HepG2 (cell line): Measurements from ENCODE around the gene SPCS2. TPM values are rescaled to one million over a fixed set of nuclear protein-coding genes. Genes with fewer than 3 reads are reported as not detected.

ENCODE experiments used
- ATAC-seq: fragments of 200-7000 bp; cut with Tn5 transposase; 3 replicates; pipeline ENCODE4 v1.9.1; 2020; ENCODE audit warnings: mild to moderate bottlenecking, moderate library complexity
- BruUV-seq: library from RNA; stranded (reverse); fragments of 400-500 nt; replicated peaks from 2 replicates; lab custom pipeline; 2021; lab: Mats Ljungman, UMichigan
- CTCF ChIA-PET: fragments of 300-600 bp; formaldehyde crosslinking; extraction: SDS; loops from one replicate; lab custom pipeline; 2021; ENCODE audit warnings: low total read pairs, inconsistent platforms, low intra/inter-chr PET ratio; lab: Yijun Ruan, JAX
- POLR2A ChIA-PET: fragments of 350-600 bp; sonication (Branson Sonifier 250); formaldehyde crosslinking; loops from one replicate; lab custom pipeline; 2020; ENCODE audit warnings: antibody characterized with exemption, inconsistent platforms; lab: Yijun Ruan, JAX
- DNase-seq: peaks from one replicate; pipeline ENCODE4 v3.0.0-alpha.2; 2015; ENCODE audit warnings: low spot score
- FAIRE-seq: peaks from 3 replicates; lab custom pipeline; 2011; peaks lifted over from hg19 to GRCh38; lab: Jason Lieb, UNC
- H2AFZ ChIP-seq: one replicate; pipeline ENCODE4 v1.6.1; 2011; ENCODE audit warnings: low read length, inconsistent platforms
- H3K27ac ChIP-seq: fragments of 300-600 bp; 3 replicates; pipeline ENCODE4 v1.8.0; 2011; ENCODE audit warnings: mixed run types, mild to moderate bottlenecking, mixed read lengths, low read length, inconsistent platforms; ENCODE audit not compliant: insufficient read depth; ENCODE audit errors: extremely low read length
- H3K27me3 ChIP-seq, 2 experiments: fragments of 200-600 bp in 1 of 2; 2 replicates in 1 of 2; 3 replicates in 1 of 2; pipeline versions ENCODE4 v1.6.0 to v1.8.0; 2011; ENCODE audit warnings: low read length in 2 of 2, mild to moderate bottlenecking in 2 of 2, moderate library complexity in 2 of 2, inconsistent platforms in 1 of 2; ENCODE audit not compliant: insufficient read depth in 2 of 2, control insufficient read depth in 1 of 2
- H3K36me3 ChIP-seq, 2 experiments: fragments of 200-600 bp in 1 of 2; replicated peaks in 1 of 2; 2 replicates in 1 of 2; 3 replicates in 1 of 2; pipeline versions ENCODE4 v1.5.1 to v1.8.0; 2011; ENCODE audit warnings: low read length in 2 of 2, inconsistent platforms in 1 of 2; ENCODE audit not compliant: insufficient read depth in 2 of 2, control insufficient read depth in 1 of 2
- H3K4me1 ChIP-seq: 2 replicates; pipeline ENCODE4 v1.5.1; 2012; ENCODE audit warnings: low read length, inconsistent platforms; ENCODE audit not compliant: insufficient read depth
- H3K4me2 ChIP-seq: 2 replicates; pipeline ENCODE4 v1.6.0; 2011; ENCODE audit warnings: low read depth, low read length, inconsistent platforms
- H3K4me3 ChIP-seq, 3 experiments: fragments of 200-600 bp in 1 of 3; sonication (generic), shearing (Covaris generic) in 1 of 3; replicated peaks in 1 of 3; 2 replicates each; pipeline ENCODE4 v1.5.1; 2011 to 2016; ENCODE audit warnings: low read length in 3 of 3, inconsistent platforms in 2 of 3, low read depth in 2 of 3, mild to moderate bottlenecking in 2 of 3, control low read depth in 1 of 3, mixed read lengths in 1 of 3; ENCODE audit not compliant: insufficient read depth in 1 of 3
- H3K79me2 ChIP-seq: one replicate; pipeline ENCODE4 v1.6.1; 2011; ENCODE audit warnings: low read length, inconsistent platforms; ENCODE audit not compliant: insufficient read depth
- H3K9ac ChIP-seq: 2 replicates; pipeline ENCODE4 v1.6.0; 2011; ENCODE audit warnings: mild to moderate bottlenecking, low read depth, low read length, inconsistent platforms; ENCODE audit not compliant: insufficient read depth
- H3K9me3 ChIP-seq: 2 replicates; pipeline ENCODE4 v1.5.1; 2012; ENCODE audit warnings: mild to moderate bottlenecking, low read length
- H4K20me1 ChIP-seq: 2 replicates; pipeline ENCODE4 v1.6.0; 2011; ENCODE audit warnings: inconsistent platforms, mild to moderate bottlenecking, low read length, moderate library complexity; ENCODE audit not compliant: insufficient read depth
- ATF6 ChIP-seq: sonication (generic); formaldehyde crosslinking; conservative IDR thresholded peaks from 2 replicates; pipeline ENCODE4 v1.4.0; 2020; ENCODE audit warnings: missing genetic modification reagents
- BCL6 ChIP-seq: IDR thresholded peaks from 2 replicates; pipeline ENCODE4 v1.6.1; 2016; ENCODE audit warnings: missing genetic modification reagents, missing compliant biosample characterization
- BHLHE40 ChIP-seq: IDR thresholded peaks from 2 replicates; pipeline ENCODE4 v1.6.1; 2011; ENCODE audit warnings: low read length, improper control_type of control experiment
- GRHL1 ChIP-seq: sonication (generic); formaldehyde crosslinking; conservative IDR thresholded peaks from 2 replicates; pipeline ENCODE4 v1.8.0; 2022; ENCODE audit warnings: missing genetic modification reagents
- HNRNPL ChIP-seq: fragments of 200-400 bp; formaldehyde crosslinking; IDR thresholded peaks from 2 replicates; pipeline ENCODE4 v1.6.1; 2017; ENCODE audit warnings: mild to moderate bottlenecking, low read depth, low read length
- HOXA9 ChIP-seq: sonication (generic); formaldehyde crosslinking; IDR thresholded peaks from 2 replicates; pipeline ENCODE4 v1.8.1; 2022; ENCODE audit warnings: missing genetic modification reagents, mild to moderate bottlenecking, moderate library complexity, borderline replicate concordance
- KLF9 ChIP-seq: IDR thresholded peaks from 2 replicates; pipeline ENCODE4 v1.6.1; 2016; ENCODE audit warnings: low read depth
- SALL2 ChIP-seq: sonication (generic); formaldehyde crosslinking; IDR thresholded peaks from 2 replicates; pipeline ENCODE4 v1.8.1; 2023; ENCODE audit warnings: mild to moderate bottlenecking, missing genetic modification reagents, inconsistent platforms
- SMAD9 ChIP-seq: sonication (generic); formaldehyde crosslinking; IDR thresholded peaks from 2 replicates; pipeline ENCODE4 v1.5.1; 2020; ENCODE audit warnings: mild to moderate bottlenecking, missing genetic modification reagents
- SNRNP70 ChIP-seq: fragments of 200-400 bp; formaldehyde crosslinking; IDR thresholded peaks from 2 replicates; pipeline ENCODE4 v1.6.1; 2017; ENCODE audit warnings: mild to moderate bottlenecking, low read depth, low read length, moderate library complexity
- TBX2 ChIP-seq: sonication (generic); formaldehyde crosslinking; IDR thresholded peaks from 2 replicates; pipeline ENCODE4 v1.5.0; 2020; ENCODE audit warnings: missing genetic modification reagents, mild to moderate bottlenecking, borderline replicate concordance
- ZNF574 ChIP-seq: sonication (generic); formaldehyde crosslinking; IDR thresholded peaks from 2 replicates; pipeline ENCODE4 v1.4.0; 2020; ENCODE audit warnings: missing genetic modification reagents
- ZNF678 ChIP-seq: sonication (generic); formaldehyde crosslinking; IDR thresholded peaks from 2 replicates; pipeline ENCODE4 v1.4.0; 2020; ENCODE audit warnings: mild to moderate bottlenecking, missing genetic modification reagents
- WGBS: methylation state at CpG from one replicate; pipeline ENCODE4 v1.1.6; 2017; ENCODE audit warnings: low lambda C conversion rate; 5-methylcytosine and 5-hydroxymethylcytosine counted together
- in situ Hi-C: cut with HindIII; loops from 2 replicates; pipeline ENCODE4 v1.10.0; 2017; ENCODE audit warnings: low pct_unique_long_range_greater_than_20kb; ENCODE audit not compliant: extremely low pct_ligation_motif_present
- intact Hi-C: fragments of 100-400 bp; cut with micrococcal nuclease; formaldehyde crosslinking; loops from one replicate; pipeline ENCODE4 v1.10.0; 2022; ENCODE audit not compliant: unreplicated experiment
- polyA plus RNA-seq, 8 experiments: library from polyadenylated mRNA; depleted of rRNA in 3 of 8; stranded (reverse) in 7 of 8; unstranded in 1 of 8; fragments of >200 nt; fragmentation: Illumina TruSeq in 4 of 8; extraction: Trizol in 4 of 8; gene quantifications; 2 replicates each; pipeline versions ENCODE4 v1.2.1 to v1.2.3, GENCODE V29; 2011 to 2016; ENCODE audit warnings: low read depth in 4 of 8, missing spikeins in 1 of 8, mixed read lengths in 1 of 8; ENCODE audit not compliant: insufficient read depth in 1 of 8
- total RNA-seq, 5 experiments: library from RNA; depleted of rRNA; stranded (reverse); fragments of >200 nt; fragmentation: Illumina TruSeq; extraction: Trizol; gene quantifications; 2 replicates each; pipeline ENCODE4 v1.2.3, GENCODE V29; 2016; ENCODE audit warnings: low read depth in 1 of 5

Gene SPCS2
- total and polyA plus RNA-seq, 2 of the 13 experiments (the other 11 are each of a cell fraction or from before 2014, with no cell fraction given): 87.3 to 142 TPM

- ATAC-seq (no peak), FAIRE-seq (no peak), DNase-seq (no peak)
- H3K79me2 ChIP-seq: no peaks in the 10 kb centered on the region
- no peak overlapping the region for H3K9ac ChIP-seq
- H3K4me3 ChIP-seq: no peak overlapping the region
- H4K20me1 ChIP-seq: no peaks in the 10 kb centered on the region
- no peaks in the 10 kb centered on the region for H3K9me3 ChIP-seq
- 92% methylated on average over 5 of the region's 5 CpGs for WGBS
- in situ Hi-C loops: loop anchor here (5.0 to 10.0 kb wide), 2 partner anchors 90 to 313 kb away; partner anchors contain the start of gene TPBGL
- H3K36me3 ChIP-seq: peaks cover 10 to 55% of the 10 kb centered on the region in 2 experiments; a peak in 4 of 5 replicates
- no peak overlapping the region for H3K4me2 ChIP-seq
- TF ChIP-seq SALL2 (no peak), BCL6 (CRISPR knock-in tag) (no peak), ZNF678 (no peak), SNRNP70 (no peak), SMAD9 (CRISPR knock-in tag) (no peak), BHLHE40 (no peak), ZNF574 (CRISPR knock-in tag) (no peak), ATF6 (CRISPR knock-in tag) (no peak), HNRNPL (no peak), HOXA9 (CRISPR knock-in tag) (no peak), KLF9 (no peak), GRHL1 (no peak), TBX2 (CRISPR knock-in tag) (no peak)
- no peak overlapping the region for H3K27ac ChIP-seq
- intact Hi-C loops: no loop called here
- H3K27me3 ChIP-seq: no peaks in the 10 kb centered on the region
- H3K4me1 ChIP-seq: no peaks in the 10 kb centered on the region
- CTCF ChIA-PET: no interaction called here
- POLR2A ChIA-PET: no interaction called here
- no peak overlapping the region for H2AFZ ChIP-seq
- no TSS peak for BruUV-seq
These were observed 16.9 kb upstream of the SPCS2 start for GRCh38 chr11:74932169-74932568.
